ENCODE measurements around the gene ELL.

ELL gene

GRCh38 chr19:18430417-18431144 lies 91.3 kb downstream of the ELL start:
- Mint-ChIP-seq H3K4me3 (peak overlapping the region in 1 of 2 donors; percentile 38), H3K9me3 (no peaks in the 10 kb centered on the region), H3K27ac (peak overlapping the region; percentile 92 to 95)

GRCh38 chr19:18429717-18430416 lies 92.0 kb downstream of the ELL start:
- Mint-ChIP-seq H3K4me3 (peak overlapping the region; percentile 73), H3K36me3 (ENCODE audit: insufficient read depth) (peaks cover 63% of the 10 kb centered on the region), H3K9me3 (no peaks in the 10 kb centered on the region), H3K4me1 (ENCODE audit: low read depth in 2 of 2) (peaks cover 20 to 26% of the 10 kb centered on the region in 2 donors), H3K27ac (peak overlapping the region; percentile 92 to 95), H3K27me3 (no peaks in the 10 kb centered on the region)
- DNase-seq (peak in 1 of 3 experiments; percentile 46), ATAC-seq (replicated peaks) (no peak)

More at GRCh38 chr19:18430417-18431144, 91.3 kb downstream of the ELL start:
- Mint-ChIP-seq H3K27me3 (no peaks in the 10 kb centered on the region), H3K36me3 (ENCODE audit: insufficient read depth) (peaks cover 63% of the 10 kb centered on the region), H3K4me1 (ENCODE audit: low read depth in 2 of 2) (peaks cover 16 to 25% of the 10 kb centered on the region in 2 donors)
- ATAC-seq (replicated peaks) (no peak), DNase-seq (no peak)

GRCh38 chr19:18428787-18429674 lies 92.8 kb downstream of the ELL start:
- Mint-ChIP-seq H3K4me3 (peak overlapping the region; percentile 73), H3K9me3 (no peaks in the 10 kb centered on the region), H3K27ac (peak overlapping the region; percentile 92 to 95), H3K36me3 (ENCODE audit: insufficient read depth) (peaks cover 56% of the 10 kb centered on the region), H3K4me1 (ENCODE audit: low read depth in 2 of 2) (peaks cover 26 to 34% of the 10 kb centered on the region in 2 donors), H3K27me3 (no peaks in the 10 kb centered on the region)
- DNase-seq (peak; percentile 91 to 95 (median 94)), ATAC-seq (replicated peaks) (peak; percentile 83)

GRCh38 chr19:18428173-18428786 lies 93.6 kb downstream of the ELL start:
- peaks cover 32 to 41% of the 10 kb centered on the region in 2 donors for H3K4me1 Mint-ChIP-seq (ENCODE audit: low read depth in 2 of 2)
- ATAC-seq (replicated peaks): no peak

GRCh38 chr19:18427743-18428113 lies 94.1 kb downstream of the ELL start:
- H3K27me3 Mint-ChIP-seq: no peaks in the 10 kb centered on the region

More at GRCh38 chr19:18428173-18428786, 93.6 kb downstream of the ELL start:
- H3K4me3 Mint-ChIP-seq: peak overlapping the region; percentile 73
- H3K27me3 Mint-ChIP-seq: no peaks in the 10 kb centered on the region
- no peak for DNase-seq
- H3K27ac Mint-ChIP-seq: peak overlapping the region; percentile 92 to 95
- peaks cover 55% of the 10 kb centered on the region for H3K36me3 Mint-ChIP-seq (ENCODE audit: insufficient read depth)
- no peaks in the 10 kb centered on the region for H3K9me3 Mint-ChIP-seq

GRCh38 chr19:18427080-18427742 lies 94.7 kb downstream of the ELL start:
- Mint-ChIP-seq H3K36me3 (ENCODE audit: insufficient read depth) (peaks cover 58% of the 10 kb centered on the region), H3K27me3 (no peaks in the 10 kb centered on the region), H3K4me1 (ENCODE audit: low read depth in 2 of 2) (peaks cover 41 to 51% of the 10 kb centered on the region in 2 donors), H3K9me3 (no peaks in the 10 kb centered on the region), H3K4me3 (peak overlapping the region; percentile 10 to 38), H3K27ac (peak overlapping the region; percentile 92 to 95)
- ATAC-seq (replicated peaks) (no peak), DNase-seq (no peak)

More at GRCh38 chr19:18427743-18428113, 94.1 kb downstream of the ELL start:
- peak overlapping the region; percentile 92 to 95 for H3K27ac Mint-ChIP-seq
- H3K9me3 Mint-ChIP-seq: no peaks in the 10 kb centered on the region
- ATAC-seq (replicated peaks): no peak
- no peak for DNase-seq
- H3K4me1 Mint-ChIP-seq (ENCODE audit: low read depth in 2 of 2): peaks cover 38 to 47% of the 10 kb centered on the region in 2 donors
- peaks cover 56% of the 10 kb centered on the region for H3K36me3 Mint-ChIP-seq (ENCODE audit: insufficient read depth)
- H3K4me3 Mint-ChIP-seq: no peak overlapping the region

GRCh38 chr19:18426416-18426767 lies 95.5 kb downstream of the ELL start:
- peak overlapping the region; percentile 77 to 95 for H3K27ac Mint-ChIP-seq
- H3K27me3 Mint-ChIP-seq: no peaks in the 10 kb centered on the region
- peak overlapping the region; percentile 38 to 44 for H3K4me3 Mint-ChIP-seq
- peaks cover 62% of the 10 kb centered on the region for H3K36me3 Mint-ChIP-seq (ENCODE audit: insufficient read depth)
- DNase-seq (no peak), ATAC-seq (replicated peaks) (no peak)
- H3K9me3 Mint-ChIP-seq: no peaks in the 10 kb centered on the region
- H3K4me1 Mint-ChIP-seq (ENCODE audit: low read depth in 2 of 2): peaks cover 49 to 57% of the 10 kb centered on the region in 2 donors

GRCh38 chr19:18425515-18426415 lies 96.1 kb downstream of the ELL start:
- ATAC-seq (replicated peaks) (no peak), DNase-seq (no peak)
- H3K9me3 Mint-ChIP-seq: no peaks in the 10 kb centered on the region
- H3K27ac Mint-ChIP-seq: peak overlapping the region; percentile 77 to 95
- peaks cover 62% of the 10 kb centered on the region for H3K36me3 Mint-ChIP-seq (ENCODE audit: insufficient read depth)
- H3K4me1 Mint-ChIP-seq (ENCODE audit: low read depth in 2 of 2): peaks cover 56 to 63% of the 10 kb centered on the region in 2 donors
- H3K27me3 Mint-ChIP-seq: no peaks in the 10 kb centered on the region
- H3K4me3 Mint-ChIP-seq: peak overlapping the region; percentile 15 to 44

- Mint-ChIP-seq H3K4me1 (ENCODE audit: low read depth in 2 of 2) (peaks cover 62 to 66% of the 10 kb centered on the region in 2 donors), H3K36me3 (ENCODE audit: insufficient read depth) (peaks cover 65% of the 10 kb centered on the region), H3K27ac (peak overlapping the region; percentile 67 to 95), H3K27me3 (no peaks in the 10 kb centered on the region), H3K4me3 (peak overlapping the region; percentile 15 to 88), H3K9me3 (no peaks in the 10 kb centered on the region)
- no peak for ATAC-seq (replicated peaks)
- DNase-seq: no peak
Observed at GRCh38 chr19:18424890-18425514, 96.9 kb downstream of the ELL start.

- H3K4me1 Mint-ChIP-seq (ENCODE audit: low read depth in 2 of 2): peaks cover 60 to 61% of the 10 kb centered on the region in 2 donors
- ATAC-seq (replicated peaks) (no peak), DNase-seq (no peak)
- no peaks in the 10 kb centered on the region for H3K9me3 Mint-ChIP-seq
- peak overlapping the region; percentile 67 to 95 for H3K27ac Mint-ChIP-seq
- peaks cover 61% of the 10 kb centered on the region for H3K36me3 Mint-ChIP-seq (ENCODE audit: insufficient read depth)
- H3K27me3 Mint-ChIP-seq: no peaks in the 10 kb centered on the region
- H3K4me3 Mint-ChIP-seq: peak overlapping the region; percentile 88 to 93
Observed at GRCh38 chr19:18424122-18424889, 97.6 kb downstream of the ELL start.
